LNCAP (cell line): Measurements from ENCODE around the gene CCDC77.

Experiments
- TF ChIP-seq, protein P1 (sequence below): fragments of 450-650 bp; IDR thresholded peaks from 2 replicates; pipeline ENCODE4 v1.5.1; 2017; ENCODE audit warnings: mild to moderate bottlenecking

Gene CCDC77

GRCh38 chr12:401235-402028, at the start of gene CCDC77:
CCDC77 (plus strand) TSS chr12:401644; CDS start chr12:409384, 7,740 bp downstream.
- TF ChIP-seq, protein P1, sequence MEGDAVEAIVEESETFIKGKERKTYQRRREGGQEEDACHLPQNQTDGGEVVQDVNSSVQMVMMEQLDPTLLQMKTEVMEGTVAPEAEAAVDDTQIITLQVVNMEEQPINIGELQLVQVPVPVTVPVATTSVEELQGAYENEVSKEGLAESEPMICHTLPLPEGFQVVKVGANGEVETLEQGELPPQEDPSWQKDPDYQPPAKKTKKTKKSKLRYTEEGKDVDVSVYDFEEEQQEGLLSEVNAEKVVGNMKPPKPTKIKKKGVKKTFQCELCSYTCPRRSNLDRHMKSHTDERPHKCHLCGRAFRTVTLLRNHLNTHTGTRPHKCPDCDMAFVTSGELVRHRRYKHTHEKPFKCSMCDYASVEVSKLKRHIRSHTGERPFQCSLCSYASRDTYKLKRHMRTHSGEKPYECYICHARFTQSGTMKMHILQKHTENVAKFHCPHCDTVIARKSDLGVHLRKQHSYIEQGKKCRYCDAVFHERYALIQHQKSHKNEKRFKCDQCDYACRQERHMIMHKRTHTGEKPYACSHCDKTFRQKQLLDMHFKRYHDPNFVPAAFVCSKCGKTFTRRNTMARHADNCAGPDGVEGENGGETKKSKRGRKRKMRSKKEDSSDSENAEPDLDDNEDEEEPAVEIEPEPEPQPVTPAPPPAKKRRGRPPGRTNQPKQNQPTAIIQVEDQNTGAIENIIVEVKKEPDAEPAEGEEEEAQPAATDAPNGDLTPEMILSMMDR, result no peak

- TF ChIP-seq, protein P1, result no peak
Observed at GRCh38 chr12:356276-356988, 45.0 kb upstream of the CCDC77 start.

DNA sequence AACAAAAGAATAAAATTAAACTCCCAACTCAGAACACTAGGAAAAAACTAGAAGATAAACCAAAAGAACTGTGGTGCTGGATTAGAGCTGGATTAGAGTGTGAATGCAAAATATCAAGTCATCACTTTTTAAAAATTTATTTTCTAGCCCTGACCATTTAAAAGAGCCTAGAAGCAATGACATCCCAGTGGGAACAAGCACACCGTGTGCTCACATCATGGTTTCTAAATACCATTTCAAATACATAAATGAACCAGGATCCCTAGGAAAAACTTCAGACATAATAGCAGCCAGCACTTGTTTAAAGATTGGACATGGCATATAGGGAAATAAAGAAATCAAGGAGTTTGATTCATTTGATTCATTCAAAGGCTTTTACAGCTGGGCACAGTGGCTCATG, 42.4 kb upstream of the CCDC77 start:
- TF ChIP-seq, protein P1, result no peak

- TF ChIP-seq, protein P1, result no peak
Observed at GRCh38 chr12:366820-367219, 34.6 kb upstream of the CCDC77 start.

DNA sequence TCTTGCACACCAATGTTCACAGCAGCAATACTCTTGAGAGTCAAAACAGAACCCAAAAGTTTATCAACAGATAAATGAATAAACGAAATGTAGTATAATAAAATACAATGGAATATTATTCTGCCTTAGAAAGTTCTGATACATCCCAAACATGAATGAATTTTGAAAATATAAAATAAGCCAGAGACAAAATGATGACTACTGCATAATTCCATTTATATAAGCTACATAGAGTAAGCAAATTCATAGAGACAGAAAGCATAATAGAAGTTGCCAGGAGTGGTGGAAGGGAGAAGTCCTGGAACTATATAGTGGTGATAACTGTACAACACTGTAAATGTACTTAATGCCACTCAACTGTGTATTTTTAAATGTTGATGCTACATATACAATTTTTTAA, 33.5 kb upstream of the CCDC77 start:
- TF ChIP-seq, protein P1, result no peak

DNA sequence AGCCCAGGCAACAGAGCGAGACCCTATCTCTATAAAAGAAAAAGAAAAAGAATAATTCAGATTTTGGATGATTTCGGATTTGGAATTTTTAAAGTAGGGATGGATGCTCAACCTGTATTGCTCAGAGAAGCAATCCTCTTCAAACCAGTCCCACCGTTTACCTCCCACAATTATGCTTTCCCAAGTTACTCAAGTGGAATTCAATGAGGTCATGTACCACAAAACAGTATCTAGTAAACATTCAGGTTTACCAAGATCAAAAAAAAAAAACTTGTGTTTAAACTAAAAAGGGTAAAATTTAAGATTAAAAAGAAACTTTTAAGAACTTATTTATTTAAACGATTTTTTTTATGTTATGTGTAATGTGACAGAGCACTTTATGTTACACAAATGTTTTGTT, 14.8 kb upstream of the CCDC77 start:
- TF ChIP-seq, protein P1, result no peak

GRCh38 chr12:388012-388411, 13.4 kb upstream of the CCDC77 start:
- TF ChIP-seq, protein P1, result no peak
